OCI-LY7 (cell line): Measurements from ENCODE around the gene NOD2. TPM values are rescaled to one million over a fixed set of nuclear protein-coding genes. Genes with fewer than 3 reads are reported as not detected.

Experiments
- BruUV-seq: library from RNA; stranded (reverse); fragments of 400-500 nt; replicated peaks from 2 replicates; lab custom pipeline; 2021; lab: Mats Ljungman, UMichigan
- CTCF ChIA-PET: fragments of 300-600 bp; sonication (Branson Sonifier 250); formaldehyde crosslinking; loops from one replicate; lab custom pipeline; 2022; ENCODE audit warnings: antibody characterized with exemption; ENCODE audit not compliant: unreplicated experiment; lab: Charles Lee
- POLR2A ChIA-PET: fragments of 300-600 bp; sonication (Branson Sonifier 250); formaldehyde crosslinking; loops from one replicate; lab custom pipeline; 2022; ENCODE audit warnings: antibody characterized with exemption; lab: Charles Lee
- DNase-seq: peaks from one replicate; pipeline ENCODE4 v3.0.0-alpha.2; 2015; ENCODE audit warnings: low spot score
- H2AFZ ChIP-seq: fragments of 200-600 bp; sonication (generic), shearing (Covaris generic); 2 replicates; pipeline ENCODE4 v1.6.1; 2014; ENCODE audit warnings: mild to moderate bottlenecking, antibody characterized with exemption, low read length, moderate library complexity
- H3K27ac ChIP-seq: fragments of 200-600 bp; sonication (generic); 2 replicates; pipeline ENCODE4 v1.5.1; 2014; ENCODE audit warnings: mixed run types, low read depth, mild to moderate bottlenecking, moderate library complexity, low read length, inconsistent platforms; ENCODE audit not compliant: poor library complexity, severe bottlenecking
- H3K36me3 ChIP-seq: fragments of 200-600 bp; sonication (generic); 2 replicates; pipeline ENCODE4 v1.6.1; 2014; ENCODE audit warnings: mild to moderate bottlenecking, antibody characterized with exemption, low read length, moderate library complexity, mixed read lengths; ENCODE audit not compliant: insufficient read depth
- H3K4me1 ChIP-seq: fragments of 200-600 bp; sonication (generic); 2 replicates; pipeline ENCODE4 v1.5.1; 2014; ENCODE audit warnings: mild to moderate bottlenecking, low read length; ENCODE audit not compliant: insufficient read depth, poor library complexity, severe bottlenecking
- H3K4me2 ChIP-seq: fragments of 200-600 bp; sonication (generic); 2 replicates; pipeline ENCODE4 v1.6.1; 2014; ENCODE audit warnings: mild to moderate bottlenecking, low read length
- H3K4me3 ChIP-seq: fragments of 200-600 bp; sonication (generic); 2 replicates; pipeline ENCODE4 v1.5.1; 2014; ENCODE audit warnings: mild to moderate bottlenecking, low read depth, low read length; ENCODE audit not compliant: poor library complexity, severe bottlenecking
- H3K79me2 ChIP-seq: fragments of 200-600 bp; sonication (generic); 2 replicates; pipeline ENCODE4 v1.6.1; 2016; ENCODE audit warnings: low read depth, mild to moderate bottlenecking, low read length, moderate library complexity, mixed read lengths; ENCODE audit not compliant: insufficient read depth
- H3K9me2 ChIP-seq: fragments of 200-600 bp; sonication (generic); 2 replicates; pipeline ENCODE4 v1.6.1; 2016; ENCODE audit warnings: mild to moderate bottlenecking, low read length, mixed read lengths; ENCODE audit not compliant: insufficient read depth
- H3K9me3 ChIP-seq: fragments of 200-600 bp; sonication (generic); 2 replicates; pipeline ENCODE4 v1.6.1; 2014; ENCODE audit warnings: mild to moderate bottlenecking, mixed run types, low read length, mixed read lengths
- H4K20me1 ChIP-seq: fragments of 200-600 bp; sonication (generic); 2 replicates; pipeline ENCODE4 v1.6.1; 2014; ENCODE audit warnings: mild to moderate bottlenecking, antibody characterized with exemption, low read length, moderate library complexity, mixed read lengths; ENCODE audit not compliant: insufficient read depth
- CTCF ChIP-seq: fragments of 200-600 bp; sonication (generic); conservative IDR thresholded peaks from 2 replicates; pipeline ENCODE4 v1.5.1; 2014; ENCODE audit warnings: mild to moderate bottlenecking, antibody characterized with exemption, low read length, moderate library complexity, mixed read lengths
- EZH2phosphoT487 ChIP-seq: fragments of 200-600 bp; sonication (generic); IDR thresholded peaks from 2 replicates; pipeline ENCODE4 v1.6.1; 2018; ENCODE audit warnings: low read depth, borderline replicate concordance, mild to moderate bottlenecking, mixed run types, antibody characterized with exemption, low read length, moderate library complexity, mixed read lengths
- intact Hi-C: fragments of 100-400 bp; cut with micrococcal nuclease; formaldehyde crosslinking; loops from one replicate; pipeline ENCODE4 v1.10.0; 2022; ENCODE audit not compliant: unreplicated experiment
- total RNA-seq, 2 experiments: library from RNA; depleted of rRNA in 1 of 2; stranded (reverse); fragments of >200 nt in 1 of 2; shearing (Covaris generic) in 1 of 2; gene quantifications; 2 replicates each; pipeline ENCODE4 v1.2.3, GENCODE V29; 2014 to 2022

NOD2 gene
- total RNA-seq, 2 experiments from 2014 or later = not detected

- H3K4me1 ChIP-seq = peaks cover 12% of the 10 kb centered on the region
- TSS peak; percentile 64 for BruUV-seq
- ChIA-PET POLR2A (interaction anchor here (0.5 to 1.1 kb wide), 3 partner anchors 12 to 407 kb away, joined by 3 to 4 read pairs (median 4); no protein-coding TSS in a partner anchor), CTCF (no interaction called here)
- no peaks in the 10 kb centered on the region for H4K20me1 ChIP-seq
- H3K9me3 ChIP-seq = no peaks in the 10 kb centered on the region
- H3K9me2 ChIP-seq = no peaks in the 10 kb centered on the region
- no peak overlapping the region for H3K27ac ChIP-seq
- no peak overlapping the region for H3K4me3 ChIP-seq
- H2AFZ ChIP-seq = no peak overlapping the region
- peak overlapping the region; percentile 93 for H3K4me2 ChIP-seq
- no peak for TF ChIP-seq CTCF
- no peak for TF ChIP-seq EZH2phosphoT487
- no peaks in the 10 kb centered on the region for H3K79me2 ChIP-seq
- DNase-seq = no peak
- intact Hi-C loops = loop anchor here (5.0 to 10.0 kb wide), 2 partner anchors 199 to 376 kb away; partner anchors contain the start of genes BRD7 and NKD1
- no peaks in the 10 kb centered on the region for H3K36me3 ChIP-seq
These were observed 50.3 kb downstream of the NOD2 start for GRCh38 chr16:50743581-50744225.

GRCh38 chr16:50744881-50745280 lies 51.5 kb downstream of the NOD2 start:
- BruUV-seq = no TSS peak
- no peak overlapping the region for H3K27ac ChIP-seq

More at GRCh38 chr16:50744881-50745280, 51.5 kb downstream of the NOD2 start:
- Histone ChIP-seq H3K4me1 (peaks cover 12% of the 10 kb centered on the region), H2AFZ (no peak overlapping the region), H3K4me2 (no peak overlapping the region), H3K79me2 (no peaks in the 10 kb centered on the region), H3K36me3 (no peaks in the 10 kb centered on the region), H3K9me2 (no peaks in the 10 kb centered on the region), H4K20me1 (no peaks in the 10 kb centered on the region), H3K9me3 (no peaks in the 10 kb centered on the region), H3K4me3 (no peak overlapping the region)
- DNase-seq = no peak
- TF ChIP-seq CTCF (no peak), EZH2phosphoT487 (no peak)
- POLR2A ChIA-PET = interaction anchor here (0.6 to 1.1 kb wide), 4 partner anchors 10 to 323 kb away, joined by 3 to 5 read pairs (median 4); no protein-coding TSS in a partner anchor
- CTCF ChIA-PET = no interaction called here
- intact Hi-C loops = loop anchor here (5.0 to 10.0 kb wide), 3 partner anchors 73 to 378 kb away; partner anchors contain the start of genes BRD7 and NKD1
